ENCODE measurements around the gene PLGRKT.
"Not testable (repeated sequence)": the region's sequence is repeated elsewhere in the genome, so short reads cannot be mapped to it uniquely, and the experiment has no call there.

PLGRKT gene

GRCh38 chr9:5466005-5466404 lies 28.3 kb upstream of the PLGRKT start:
- no peak overlapping the region for H3K4me3 ChIP-seq (ENCODE audit: low read length)
- TF ChIP-seq ZNF274 (IDR thresholded peaks at IDR 0.05; ENCODE audit: low read depth, low read length), result no peak

DNA sequence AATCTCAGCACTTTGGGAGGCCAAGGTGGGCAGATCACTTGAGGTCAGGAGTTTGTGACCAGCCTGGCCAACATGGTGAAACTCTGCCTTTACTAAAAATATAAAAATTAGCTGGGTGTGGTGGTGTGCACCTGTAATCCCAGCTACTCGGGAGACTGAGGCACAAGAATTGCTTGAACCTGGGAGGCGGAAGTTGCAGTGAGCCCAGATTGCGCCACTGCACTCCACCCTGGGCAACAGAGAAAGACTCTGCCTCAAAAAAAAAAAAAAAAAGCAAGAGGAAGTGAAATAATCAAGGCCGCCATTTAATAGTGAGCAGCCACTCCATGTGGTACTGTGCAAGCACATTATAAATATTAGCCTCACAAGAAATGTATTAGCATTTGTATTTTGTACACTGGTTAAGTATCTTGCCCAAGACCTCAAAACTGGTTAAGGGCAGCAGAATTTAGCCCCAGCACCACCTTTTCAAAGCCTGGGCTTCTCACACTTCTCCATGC lies 27.2 kb upstream of the PLGRKT start:
- H3K4me3 ChIP-seq (ENCODE audit: low read length), result not testable (repeated sequence)

- no peak for TF ChIP-seq ZNF274 (IDR thresholded peaks at IDR 0.05; ENCODE audit: low read depth, low read length)
- no peak overlapping the region for H3K4me3 ChIP-seq (ENCODE audit: low read length)
Observed at GRCh38 chr9:5460157-5460556, 22.4 kb upstream of the PLGRKT start.

DNA sequence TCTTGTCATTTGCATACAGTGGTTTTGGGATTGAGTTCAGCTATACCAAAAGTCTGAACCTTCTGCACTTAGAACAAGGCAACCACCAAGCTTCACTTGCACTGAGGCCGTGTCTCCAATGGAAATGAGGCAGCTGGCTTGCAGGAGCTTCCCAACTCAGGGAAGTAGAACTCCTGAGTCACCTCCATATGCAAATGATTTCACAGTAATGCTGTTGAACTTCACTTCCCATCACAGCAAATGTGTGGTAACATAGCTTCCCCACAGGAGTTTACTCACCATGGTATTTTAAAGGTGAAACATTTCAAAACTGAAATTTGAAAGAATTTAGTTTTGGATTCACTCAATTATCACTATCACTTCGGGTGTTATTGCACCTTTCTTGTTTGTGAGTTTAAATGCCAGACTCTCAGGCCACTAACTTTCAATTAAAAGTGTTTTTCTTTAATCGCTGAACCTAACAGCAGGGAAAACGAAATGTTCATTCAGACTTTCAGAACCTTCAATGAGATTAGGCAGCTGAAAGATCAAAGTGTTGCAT lies 21.6 kb upstream of the PLGRKT start:
- TF ChIP-seq ZNF274 (IDR thresholded peaks at IDR 0.05; ENCODE audit: low read depth, low read length), result no peak
- peak overlapping the region; percentile 48; the same call in 1 of the 2 replicates for H3K4me3 ChIP-seq (ENCODE audit: low read length)

- peak overlapping the region; percentile 34; the same call in 1 of the 2 replicates for H3K4me3 ChIP-seq (ENCODE audit: low read length)
- no peak for TF ChIP-seq ZNF274 (IDR thresholded peaks at IDR 0.05; ENCODE audit: low read depth, low read length)
Observed at GRCh38 chr9:5455181-5455580, 17.5 kb upstream of the PLGRKT start.

DNA sequence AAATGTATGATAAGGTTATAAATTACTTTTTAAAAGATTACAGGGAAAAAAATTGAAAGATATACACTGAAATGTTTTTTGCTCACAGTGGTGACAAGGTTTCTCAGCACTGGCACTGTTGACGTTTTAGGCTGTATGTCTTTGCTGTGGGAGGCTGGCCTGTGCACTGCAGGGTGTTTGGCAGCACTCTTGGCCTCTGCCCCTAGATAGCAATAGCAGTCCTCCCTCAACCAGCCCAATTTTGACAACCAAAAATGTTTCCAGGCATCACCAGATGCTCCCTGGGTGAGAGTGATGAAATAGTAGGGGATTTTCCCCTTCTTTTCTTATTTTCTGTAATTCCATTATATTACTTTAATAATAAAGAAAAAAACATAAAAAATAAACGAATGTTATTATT lies 15.9 kb upstream of the PLGRKT start:
- no peak for TF ChIP-seq ZNF274 (IDR thresholded peaks at IDR 0.05; ENCODE audit: low read depth, low read length)
- peak overlapping the region; percentile 40 for H3K4me3 ChIP-seq (ENCODE audit: low read length)

GRCh38 chr9:5453004-5453403 lies 15.3 kb upstream of the PLGRKT start:
- no peak for TF ChIP-seq ZNF274 (IDR thresholded peaks at IDR 0.05; ENCODE audit: low read depth, low read length)
- H3K4me3 ChIP-seq (ENCODE audit: low read length), result peak overlapping the region; percentile 33; the same call in 1 of the 2 replicates

GRCh38 chr9:5452286-5452609 lies 14.5 kb upstream of the PLGRKT start:
- TF ChIP-seq ZNF274 (IDR thresholded peaks at IDR 0.05; ENCODE audit: low read depth, low read length), result no peak
- peak overlapping the region; percentile 98 for H3K4me3 ChIP-seq (ENCODE audit: low read length)

- peak within 1 kb of the TSS; percentile 98 for H3K4me3 ChIP-seq (ENCODE audit: low read length)
Observed at GRCh38 chr9:5450359-5451091, 12.8 kb upstream of the PLGRKT start, which contains the start of gene CD274. CD274 (plus strand) TSS chr9:5450542; CDS start chr9:5456114, 5,572 bp downstream.

GRCh38 chr9:5449521-5450358 lies 12.0 kb upstream of the PLGRKT start:
- H3K4me3 ChIP-seq (ENCODE audit: low read length), result peak overlapping the region; percentile 98
- no peak for TF ChIP-seq ZNF274 (IDR thresholded peaks at IDR 0.05; ENCODE audit: low read depth, low read length)

More at GRCh38 chr9:5450359-5451091, 12.8 kb upstream of the PLGRKT start, which contains the start of gene CD274:
- no peak for TF ChIP-seq ZNF274 (IDR thresholded peaks at IDR 0.05; ENCODE audit: low read depth, low read length)

GRCh38 chr9:5448461-5449435 lies 11.0 kb upstream of the PLGRKT start:
- H3K4me3 ChIP-seq (ENCODE audit: low read length), result no peak overlapping the region
- TF ChIP-seq ZNF274 (IDR thresholded peaks at IDR 0.05; ENCODE audit: low read depth, low read length), result no peak

- no peak overlapping the region for H3K4me3 ChIP-seq (ENCODE audit: low read length)
- TF ChIP-seq ZNF274 (IDR thresholded peaks at IDR 0.05; ENCODE audit: low read depth, low read length), result no peak
Observed at GRCh38 chr9:5448016-5448415, 10.3 kb upstream of the PLGRKT start.

- TF ChIP-seq ZNF274 (IDR thresholded peaks at IDR 0.05; ENCODE audit: low read depth, low read length), result no peak
Observed at GRCh38 chr9:5447337-5447736, 9.6 kb upstream of the PLGRKT start.

More at GRCh38 chr9:5447337-5447736, 9.6 kb upstream of the PLGRKT start:
- no peak overlapping the region for H3K4me3 ChIP-seq (ENCODE audit: low read length)
